GDM1 (cell line): ENCODE data around the gene KATNB1.
"Not testable (repeated sequence)": the region's sequence is repeated elsewhere in the genome, so short reads cannot be mapped to it uniquely, and the experiment has no call there.

ENCODE experiments used
- DNase-seq: peaks from one replicate; lab custom pipeline; 2025; lab: John Stamatoyannopoulos, UW

KATNB1 gene

GRCh38 chr16:57701759-57702371 is 33.7 kb upstream of the KATNB1 start:
- DNase-seq: no peak

GRCh38 chr16:57703416-57704010 is 32.1 kb upstream of the KATNB1 start:
- no peak for DNase-seq

- DNase-seq: no peak
These were observed 31.3 kb upstream of the KATNB1 start for GRCh38 chr16:57704011-57704904.

GRCh38 chr16:57704905-57705852 is 30.4 kb upstream of the KATNB1 start:
- no peak for DNase-seq

GRCh38 chr16:57706717-57707116 is 28.9 kb upstream of the KATNB1 start:
- no peak for DNase-seq

- DNase-seq: no peak
These were observed 28.2 kb upstream of the KATNB1 start for GRCh38 chr16:57707331-57707730.

- DNase-seq: no peak
These were observed 27.4 kb upstream of the KATNB1 start for GRCh38 chr16:57708168-57708567.

GRCh38 chr16:57709663-57710062 is 25.9 kb upstream of the KATNB1 start:
- no peak for DNase-seq

GRCh38 chr16:57711346-57711745 is 24.2 kb upstream of the KATNB1 start:
- DNase-seq: no peak

- DNase-seq: no peak
These were observed 23.6 kb upstream of the KATNB1 start for GRCh38 chr16:57711993-57712392.

GRCh38 chr16:57712569-57712968 is 23.0 kb upstream of the KATNB1 start:
- DNase-seq: not testable (repeated sequence)

- DNase-seq: no peak
These were observed 22.0 kb upstream of the KATNB1 start for GRCh38 chr16:57713596-57713995.

GRCh38 chr16:57714047-57714446 is 21.5 kb upstream of the KATNB1 start:
- no peak for DNase-seq

GRCh38 chr16:57720142-57720575 is 15.4 kb upstream of the KATNB1 start:
- peak; percentile 51 for DNase-seq

GRCh38 chr16:57721356-57722209 is 14.0 kb upstream of the KATNB1 start:
- no peak for DNase-seq

GRCh38 chr16:57722210-57722499 is 13.4 kb upstream of the KATNB1 start:
- no peak for DNase-seq

- no peak for DNase-seq
These were observed 12.9 kb upstream of the KATNB1 start for GRCh38 chr16:57722651-57723050.

GRCh38 chr16:57723170-57723569 is 12.4 kb upstream of the KATNB1 start:
- DNase-seq: no peak

GRCh38 chr16:57724531-57724930 is 11.0 kb upstream of the KATNB1 start:
- no peak for DNase-seq

GRCh38 chr16:57725151-57725550 is 10.4 kb upstream of the KATNB1 start:
- no peak for DNase-seq

- DNase-seq: no peak
These were observed 10.0 kb upstream of the KATNB1 start for GRCh38 chr16:57725554-57725953.
